ENCODE measurements around the gene DES. TPM values are rescaled to one million over a fixed set of nuclear protein-coding genes. Genes with fewer than 3 reads are reported as not detected.

DES gene
- total and polyA plus RNA-seq, 4 donors = 22.5 to 314 (median 213) TPM

DNA sequence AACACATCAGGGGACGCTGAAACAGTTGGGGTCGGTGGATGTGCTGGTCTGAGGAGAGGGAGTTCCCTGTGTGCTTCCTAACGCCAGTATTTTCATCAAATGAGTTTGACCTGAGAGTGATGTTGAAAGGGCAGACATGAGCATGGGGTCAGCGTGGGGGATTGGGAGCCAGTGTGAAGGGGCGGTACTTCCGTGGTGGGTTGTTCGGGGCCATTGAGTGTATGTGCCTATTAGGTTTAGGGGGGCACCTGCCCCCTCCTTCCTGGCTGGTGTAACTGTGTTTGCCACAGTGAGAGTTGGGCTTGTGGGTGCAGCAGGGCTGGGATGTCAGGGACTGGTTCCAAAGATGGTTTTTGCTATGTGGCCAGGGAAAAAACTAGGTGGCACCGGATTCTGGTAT is 40.8 kb downstream of the DES start:
- no peaks in the 10 kb centered on the region for H3K9me3 ChIP-seq (ENCODE audit: control insufficient read depth, low read length)
- H3K27me3 ChIP-seq (ENCODE audit: control insufficient read depth in 1 of 2, insufficient read depth in 2 of 2, low read length in 1 of 2) = no peaks in the 10 kb centered on the region
- H3K36me3 ChIP-seq (ENCODE audit: control insufficient read depth in 1 of 2, insufficient read depth in 2 of 2, low read length in 1 of 2) = peaks cover 0 to 4% of the 10 kb centered on the region in 2 donors
- intact Hi-C loops (cut with DNase I) = loop anchor here (2.0 to 10.0 kb wide), 3 partner anchors 14 to 54 kb away; no protein-coding TSS in a partner anchor
- ATAC-seq (ENCODE audit: low FRiP score) (no peak), DNase-seq (no peak)
- 51 to 56% methylated on average over 8 of the region's 8 CpGs for WGBS, 2 donors
- H3K4me3 ChIP-seq (ENCODE audit: low read length in 2 of 2) = no peak overlapping the region
- H3K4me1 ChIP-seq (ENCODE audit: control insufficient read depth in 1 of 2, insufficient read depth in 2 of 2, low read length in 2 of 2) = peaks cover 2 to 3% of the 10 kb centered on the region in 2 donors
- peak overlapping the region; percentile 77 to 91 for H3K27ac ChIP-seq (ENCODE audit: low read depth in 1 of 2, low read length in 2 of 2)

DNA sequence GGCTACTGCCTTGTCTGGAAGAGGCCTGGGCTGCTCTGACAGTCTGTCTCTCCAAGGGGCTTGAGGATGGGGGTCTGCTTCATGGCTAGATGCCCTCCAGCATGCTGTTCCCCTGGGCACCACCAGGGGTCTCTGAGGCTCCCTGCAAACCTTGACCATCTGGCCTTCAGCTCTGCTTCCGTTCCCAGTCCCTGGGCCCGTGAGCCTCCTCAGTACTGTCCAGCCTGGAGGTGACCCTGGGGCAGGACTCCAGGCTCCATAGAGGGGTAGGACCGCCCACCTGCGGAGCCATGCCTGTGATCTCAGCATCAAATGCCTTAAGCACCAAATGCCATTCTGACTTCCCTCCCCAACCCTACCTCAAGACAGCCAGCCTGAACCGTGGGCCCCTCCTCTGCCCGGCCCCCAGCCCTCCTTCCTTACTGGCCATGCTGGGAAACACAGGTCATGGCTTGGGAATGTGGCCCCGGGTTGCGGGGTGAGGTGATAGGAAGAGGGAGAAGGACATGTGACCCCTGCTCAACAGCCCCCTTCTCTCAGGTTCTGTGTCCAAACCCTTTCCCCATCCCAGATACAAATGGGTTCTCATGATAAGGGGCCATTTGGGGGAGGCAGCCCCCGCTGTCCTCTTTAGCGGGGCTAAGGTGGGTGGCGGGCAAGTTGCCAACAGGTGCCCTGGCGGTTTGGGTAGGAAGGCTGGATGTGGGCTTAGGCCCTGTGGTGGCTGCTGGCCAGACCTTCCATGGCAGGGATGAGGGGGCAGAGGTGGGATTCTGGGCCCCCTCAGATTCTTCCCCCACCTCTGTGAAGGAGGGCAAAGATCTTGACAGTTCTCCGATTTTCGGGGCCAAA is 41.5 kb downstream of the DES start:
- Histone ChIP-seq H3K9me3 (ENCODE audit: control insufficient read depth, low read length) (no peaks in the 10 kb centered on the region), H3K36me3 (ENCODE audit: control insufficient read depth in 1 of 2, insufficient read depth in 2 of 2, low read length in 1 of 2) (peaks cover 0 to 9% of the 10 kb centered on the region in 2 donors), H3K27me3 (ENCODE audit: control insufficient read depth in 1 of 2, insufficient read depth in 2 of 2, low read length in 1 of 2) (no peaks in the 10 kb centered on the region), H3K27ac (ENCODE audit: low read depth in 1 of 2, low read length in 2 of 2) (peak overlapping the region; percentile 77 to 91), H3K4me3 (ENCODE audit: low read length in 2 of 2) (no peak overlapping the region), H3K4me1 (ENCODE audit: control insufficient read depth in 1 of 2, insufficient read depth in 2 of 2, low read length in 2 of 2) (peaks cover 0 to 3% of the 10 kb centered on the region in 2 donors)
- intact Hi-C loops (cut with DNase I) = loop anchor here (2.0 to 10.0 kb wide), 4 partner anchors 15 to 55 kb away; partner anchors contain the start of gene GMPPA (in 2 of the 2)
- DNase-seq (peak in 1 of 2 donors; percentile 73), ATAC-seq (ENCODE audit: low FRiP score) (peak; percentile 67)
- 4 to 8% methylated on average over 14 of the region's 14 CpGs for WGBS, 2 donors

DNA sequence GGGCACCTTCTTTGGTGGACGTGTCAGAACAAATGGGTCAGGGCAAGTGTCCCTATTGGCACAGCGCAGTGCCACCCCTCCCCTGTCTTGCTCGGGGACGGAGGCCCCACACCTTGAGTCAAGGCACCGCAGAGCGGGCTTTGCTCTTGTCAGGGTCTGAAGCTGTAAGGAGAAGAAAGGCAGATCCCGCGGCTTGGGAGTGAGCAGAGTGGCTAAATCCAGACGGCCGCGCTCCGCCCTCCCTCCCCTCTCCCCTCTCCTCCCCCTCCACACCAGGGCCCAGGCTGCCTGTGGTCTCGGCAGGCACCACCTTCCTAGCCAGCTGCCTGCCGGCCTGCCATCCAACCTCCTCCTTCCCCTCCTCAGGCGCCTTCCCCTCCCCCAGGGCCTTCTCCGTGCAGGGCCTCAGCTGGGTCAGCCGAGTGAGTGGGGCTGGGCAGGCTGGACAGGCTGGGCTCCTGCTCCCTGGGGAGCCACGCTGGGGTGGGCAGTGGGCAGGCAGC is 42.3 kb downstream of the DES start:
- H3K36me3 ChIP-seq (ENCODE audit: control insufficient read depth in 1 of 2, insufficient read depth in 2 of 2, low read length in 1 of 2) = peaks cover 0 to 11% of the 10 kb centered on the region in 2 donors
- peak overlapping the region; percentile 77 to 91 for H3K27ac ChIP-seq (ENCODE audit: low read depth in 1 of 2, low read length in 2 of 2)
- peaks cover 0 to 3% of the 10 kb centered on the region in 2 donors for H3K4me1 ChIP-seq (ENCODE audit: control insufficient read depth in 1 of 2, insufficient read depth in 2 of 2, low read length in 2 of 2)
- H3K4me3 ChIP-seq (ENCODE audit: low read length in 2 of 2) = no peak overlapping the region
- WGBS, 2 donors = 0 to 9% methylated on average over 16 to 18 of the region's 18 CpGs
- H3K27me3 ChIP-seq (ENCODE audit: control insufficient read depth in 1 of 2, insufficient read depth in 2 of 2, low read length in 1 of 2) = no peaks in the 10 kb centered on the region
- ATAC-seq (ENCODE audit: low FRiP score) = peak; percentile 88
- intact Hi-C loops (cut with DNase I) = loop anchor here (5.0 kb wide), 1 partner anchor 37 kb away; the partner anchor contains the start of gene GMPPA (in 2 of the 2)
- DNase-seq = peak; percentile 96
- H3K9me3 ChIP-seq (ENCODE audit: control insufficient read depth, low read length) = no peaks in the 10 kb centered on the region

DNA sequence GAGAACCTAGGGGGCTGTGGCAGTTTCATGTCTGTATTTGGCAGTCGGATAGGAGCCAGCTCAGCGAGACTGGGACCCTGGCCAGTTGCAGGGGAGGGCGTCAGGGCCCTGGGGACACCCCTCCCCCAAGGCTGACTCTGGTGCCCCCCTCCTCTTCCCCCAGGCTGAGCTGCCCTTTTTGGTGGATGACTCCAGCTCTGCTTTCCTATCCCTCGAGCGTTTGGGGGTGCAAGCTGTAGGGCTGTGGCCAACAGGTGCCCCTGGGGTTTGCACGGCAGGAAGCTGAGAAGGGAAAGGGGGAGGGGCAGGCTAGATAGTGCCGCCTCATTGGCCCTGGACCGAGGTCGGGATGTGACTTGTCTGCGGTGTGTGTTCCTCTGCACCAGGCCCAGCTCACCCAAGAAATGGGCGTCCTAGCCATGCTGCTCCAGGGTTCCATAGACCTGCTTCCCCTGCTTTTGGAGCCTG is 42.9 kb downstream of the DES start:
- ATAC-seq (ENCODE audit: low FRiP score) = peak; percentile 78
- WGBS, 2 donors = 2 to 5% methylated on average over 11 of the region's 11 CpGs
- intact Hi-C loops (cut with DNase I) = loop anchor here (5.0 kb wide), 1 partner anchor 36 kb away; the partner anchor contains the start of gene GMPPA (in 2 of the 2)
- H3K27ac ChIP-seq (ENCODE audit: low read depth in 1 of 2, low read length in 2 of 2) = peak overlapping the region; percentile 65 to 76
- no peaks in the 10 kb centered on the region for H3K9me3 ChIP-seq (ENCODE audit: control insufficient read depth, low read length)
- peaks cover 0 to 3% of the 10 kb centered on the region in 2 donors for H3K4me1 ChIP-seq (ENCODE audit: control insufficient read depth in 1 of 2, insufficient read depth in 2 of 2, low read length in 2 of 2)
- no peaks in the 10 kb centered on the region for H3K27me3 ChIP-seq (ENCODE audit: control insufficient read depth in 1 of 2, insufficient read depth in 2 of 2, low read length in 1 of 2)
- DNase-seq = peak; percentile 78 to 93
- H3K4me3 ChIP-seq (ENCODE audit: low read length in 2 of 2) = no peak overlapping the region
- peaks cover 0 to 12% of the 10 kb centered on the region in 2 donors for H3K36me3 ChIP-seq (ENCODE audit: control insufficient read depth in 1 of 2, insufficient read depth in 2 of 2, low read length in 1 of 2)

- peaks cover 0 to 12% of the 10 kb centered on the region in 2 donors for H3K36me3 ChIP-seq (ENCODE audit: control insufficient read depth in 1 of 2, insufficient read depth in 2 of 2, low read length in 1 of 2)
- H3K27ac ChIP-seq (ENCODE audit: low read depth in 1 of 2, low read length in 2 of 2) = peak overlapping the region; percentile 65 to 76
- intact Hi-C loops (cut with DNase I) = loop anchor here (5.0 kb wide), 1 partner anchor 36 kb away; the partner anchor contains the start of gene GMPPA (in 2 of the 2)
- H3K4me1 ChIP-seq (ENCODE audit: control insufficient read depth in 1 of 2, insufficient read depth in 2 of 2, low read length in 2 of 2) = peaks cover 0 to 3% of the 10 kb centered on the region in 2 donors
- H3K4me3 ChIP-seq (ENCODE audit: low read length in 2 of 2) = no peak overlapping the region
- DNase-seq = no peak
- WGBS, 2 donors = 36 to 40% methylated on average over 14 of the region's 14 CpGs
- no peaks in the 10 kb centered on the region for H3K27me3 ChIP-seq (ENCODE audit: control insufficient read depth in 1 of 2, insufficient read depth in 2 of 2, low read length in 1 of 2)
- H3K9me3 ChIP-seq (ENCODE audit: control insufficient read depth, low read length) = no peaks in the 10 kb centered on the region
- no peak for ATAC-seq (ENCODE audit: low FRiP score)
These were observed 43.5 kb downstream of the DES start for GRCh38 chr2:219461669-219462068.

GRCh38 chr2:219462349-219462748 is 44.2 kb downstream of the DES start:
- H3K9me3 ChIP-seq (ENCODE audit: control insufficient read depth, low read length) = no peaks in the 10 kb centered on the region
- no peak overlapping the region for H3K4me3 ChIP-seq (ENCODE audit: low read length in 2 of 2)
- peak overlapping the region in 1 of 2 donors; percentile 65 for H3K27ac ChIP-seq (ENCODE audit: low read depth in 1 of 2, low read length in 2 of 2)
- 79 to 86% methylated on average over 9 of the region's 9 CpGs for WGBS, 2 donors
- no peaks in the 10 kb centered on the region for H3K27me3 ChIP-seq (ENCODE audit: control insufficient read depth in 1 of 2, insufficient read depth in 2 of 2, low read length in 1 of 2)
- DNase-seq = no peak
- peaks cover 0 to 3% of the 10 kb centered on the region in 2 donors for H3K4me1 ChIP-seq (ENCODE audit: control insufficient read depth in 1 of 2, insufficient read depth in 2 of 2, low read length in 2 of 2)
- H3K36me3 ChIP-seq (ENCODE audit: control insufficient read depth in 1 of 2, insufficient read depth in 2 of 2, low read length in 1 of 2) = peaks cover 0 to 10% of the 10 kb centered on the region in 2 donors
- intact Hi-C loops (cut with DNase I) = loop anchor here (5.0 kb wide), 1 partner anchor 35 kb away; the partner anchor contains the start of gene GMPPA (in 2 of the 2)
- ATAC-seq (ENCODE audit: low FRiP score) = no peak

GRCh38 chr2:219464286-219465032 is 46.3 kb downstream of the DES start:
- ATAC-seq (ENCODE audit: low FRiP score) (no peak), DNase-seq (no peak)
- H3K27ac ChIP-seq (ENCODE audit: low read depth in 1 of 2, low read length in 2 of 2) = peak overlapping the region in 1 of 2 donors; percentile 31
- intact Hi-C loops (cut with DNase I) = loop anchor here (5.0 kb wide), 1 partner anchor 33 kb away; the partner anchor contains the start of gene GMPPA (in 2 of the 2)
- 80 to 83% methylated on average over 20 to 21 of the region's 21 CpGs for WGBS, 2 donors
- H3K27me3 ChIP-seq (ENCODE audit: control insufficient read depth in 1 of 2, insufficient read depth in 2 of 2, low read length in 1 of 2) = no peaks in the 10 kb centered on the region
- H3K4me1 ChIP-seq (ENCODE audit: control insufficient read depth in 1 of 2, insufficient read depth in 2 of 2, low read length in 2 of 2) = peaks cover 0 to 3% of the 10 kb centered on the region in 2 donors
- no peak overlapping the region for H3K4me3 ChIP-seq (ENCODE audit: low read length in 2 of 2)
- H3K9me3 ChIP-seq (ENCODE audit: control insufficient read depth, low read length) = no peaks in the 10 kb centered on the region
- H3K36me3 ChIP-seq (ENCODE audit: control insufficient read depth in 1 of 2, insufficient read depth in 2 of 2, low read length in 1 of 2) = peaks cover 0 to 13% of the 10 kb centered on the region in 2 donors
